HepG2 (cell line): Measurements from ENCODE around the gene ACADVL. TPM values are rescaled to one million over a fixed set of nuclear protein-coding genes. Genes with fewer than 3 reads are reported as not detected.
A peak's percentile ranks its signal among the peaks of the same experiment; 100 is the strongest.

Experiments
- ATM ChIP-seq: fragments of 450-650 bp; IDR thresholded peaks from 2 replicates; pipeline ENCODE4 v1.7.1; 2017; ENCODE audit warnings: mild to moderate bottlenecking, borderline replicate concordance
- CBX5 ChIP-seq: sonication (generic); formaldehyde crosslinking; IDR thresholded peaks from 2 replicates; pipeline ENCODE4 v1.4.0; 2020; ENCODE audit warnings: missing genetic modification reagents, borderline replicate concordance
- DNMT1 ChIP-seq: sonication (generic); formaldehyde crosslinking; IDR thresholded peaks from 2 replicates; pipeline ENCODE4 v1.5.1; 2020; ENCODE audit warnings: mild to moderate bottlenecking, missing genetic modification reagents
- DPF2 ChIP-seq: sonication (generic); formaldehyde crosslinking; IDR thresholded peaks from 2 replicates; pipeline ENCODE4 v1.4.0; 2020; ENCODE audit warnings: mild to moderate bottlenecking, low read depth, missing genetic modification reagents, borderline replicate concordance
- ERF ChIP-seq: IDR thresholded peaks from 2 replicates; pipeline ENCODE4 v1.6.1; 2018; ENCODE audit warnings: missing biosample characterization, missing genetic modification reagents
- GLI4 ChIP-seq: sonication (generic); formaldehyde crosslinking; IDR thresholded peaks from 2 replicates; pipeline ENCODE4 v1.5.1; 2020; ENCODE audit warnings: missing genetic modification reagents, mild to moderate bottlenecking, moderate library complexity, borderline replicate concordance
- KMT2B ChIP-seq: IDR thresholded peaks from 2 replicates; pipeline ENCODE4 v1.6.1; 2016; ENCODE audit warnings: missing genetic modification reagents, missing compliant biosample characterization
- MEIS1 ChIP-seq: sonication (generic); formaldehyde crosslinking; IDR thresholded peaks from 2 replicates; pipeline ENCODE4 v1.9.0; 2021; ENCODE audit warnings: mild to moderate bottlenecking, missing genetic modification reagents, moderate library complexity, borderline replicate concordance
- MIER3 ChIP-seq: IDR thresholded peaks from 2 replicates; pipeline ENCODE4 v1.6.1; 2016; ENCODE audit warnings: missing compliant biosample characterization, borderline replicate concordance
- MXD3 ChIP-seq: IDR thresholded peaks from 2 replicates; pipeline ENCODE4 v1.6.1; 2016; ENCODE audit warnings: mild to moderate bottlenecking, missing biosample characterization, missing genetic modification reagents
- NAIF1 ChIP-seq: sonication (generic); formaldehyde crosslinking; IDR thresholded peaks from 2 replicates; pipeline ENCODE4 v1.5.0; 2020; ENCODE audit warnings: mild to moderate bottlenecking, missing genetic modification reagents, borderline replicate concordance
- PCBP1 ChIP-seq: fragments of 200-400 bp; formaldehyde crosslinking; IDR thresholded peaks from 2 replicates; pipeline ENCODE4 v1.6.1; 2017; ENCODE audit warnings: mild to moderate bottlenecking, low read depth, low read length, borderline replicate concordance
- POGZ ChIP-seq: sonication (generic); formaldehyde crosslinking; IDR thresholded peaks from 2 replicates; pipeline ENCODE4 v1.4.0; 2020; ENCODE audit warnings: mild to moderate bottlenecking, missing genetic modification reagents
- RFX3 ChIP-seq: IDR thresholded peaks from 2 replicates; pipeline ENCODE4 v1.6.1; 2016; ENCODE audit warnings: missing biosample characterization, missing genetic modification reagents
- SMAD3 ChIP-seq: sonication (generic); formaldehyde crosslinking; IDR thresholded peaks from 2 replicates; pipeline ENCODE4 v1.4.0; 2020; ENCODE audit warnings: missing genetic modification reagents
- SPEN ChIP-seq: sonication (generic); formaldehyde crosslinking; IDR thresholded peaks from 2 replicates; pipeline ENCODE4 v1.5.1; 2020; ENCODE audit warnings: low read depth, mild to moderate bottlenecking, missing genetic modification reagents
- ZBTB10 ChIP-seq: sonication (generic); formaldehyde crosslinking; IDR thresholded peaks from 2 replicates; pipeline ENCODE4 v1.4.0; 2020; ENCODE audit warnings: missing genetic modification reagents, borderline replicate concordance
- ZBTB44 ChIP-seq: sonication (generic); formaldehyde crosslinking; IDR thresholded peaks from 2 replicates; pipeline ENCODE4 v1.4.0; 2020; ENCODE audit warnings: missing genetic modification reagents
- ZNF234 ChIP-seq: sonication (generic); formaldehyde crosslinking; conservative IDR thresholded peaks from 2 replicates; pipeline ENCODE4 v1.5.1; 2020; ENCODE audit warnings: mild to moderate bottlenecking, missing genetic modification reagents
- ZNF292 ChIP-seq: sonication (generic); formaldehyde crosslinking; IDR thresholded peaks from 2 replicates; pipeline ENCODE4 v1.8.1; 2022; ENCODE audit warnings: mild to moderate bottlenecking, low read depth, missing genetic modification reagents, borderline replicate concordance
- ZNF674 ChIP-seq: sonication (generic); formaldehyde crosslinking; IDR thresholded peaks from 2 replicates; pipeline ENCODE4 v1.5.0; 2020; ENCODE audit warnings: low read depth, mild to moderate bottlenecking, missing genetic modification reagents
- ZSCAN9 ChIP-seq: IDR thresholded peaks from 2 replicates; pipeline ENCODE4 v1.6.1; 2016; ENCODE audit warnings: borderline replicate concordance
- polyA plus RNA-seq, 8 experiments: library from polyadenylated mRNA; depleted of rRNA in 3 of 8; stranded (reverse) in 7 of 8; unstranded in 1 of 8; fragments of >200 nt; fragmentation: Illumina TruSeq in 4 of 8; extraction: Trizol in 4 of 8; gene quantifications; 2 replicates each; pipeline versions ENCODE4 v1.2.1 to v1.2.3, GENCODE V29; 2011 to 2016; ENCODE audit warnings: low read depth in 4 of 8, missing spikeins in 1 of 8, mixed read lengths in 1 of 8; ENCODE audit not compliant: insufficient read depth in 1 of 8
- total RNA-seq, 5 experiments: library from RNA; depleted of rRNA; stranded (reverse); fragments of >200 nt; fragmentation: Illumina TruSeq; extraction: Trizol; gene quantifications; 2 replicates each; pipeline ENCODE4 v1.2.3, GENCODE V29; 2016; ENCODE audit warnings: low read depth in 1 of 5
- TF ChIP-seq, protein P1 (sequence below): sonication (generic); formaldehyde crosslinking; IDR thresholded peaks from 2 replicates; pipeline ENCODE4 v1.4.0; 2020; ENCODE audit warnings: mild to moderate bottlenecking, low read depth, missing genetic modification reagents

Gene ACADVL
- total and polyA plus RNA-seq, 2 of the 13 experiments (the other 11 are each of a cell fraction or from before 2014, with no cell fraction given) = 219 to 412 TPM

GRCh38 chr17:7252176-7253043 is 32.7 kb downstream of the ACADVL start, which contains the start of gene ELP5 (continued):
- TF ChIP-seq ZBTB44 (peak; percentile 40; the same call in 1 of the 2 replicates), ERF (CRISPR knock-in tag) (no peak; the same call in 1 of the 2 replicates), ZNF292 (CRISPR knock-in tag) (no peak; the same call in 1 of the 2 replicates), KMT2B (peak; percentile 73; the same call in 1 of the 2 replicates), ZBTB10 (CRISPR knock-in tag) (no peak; the same call in 1 of the 2 replicates), GLI4 (0 out of 2 replicates have a peak, but pooled peaks have one; percentile 3), DNMT1 (no peak), MXD3 (peak; percentile 48), ZSCAN9 (CRISPR knock-in tag) (no peak), MIER3 (CRISPR knock-in tag) (peak; percentile 42; the same call in 1 of the 2 replicates), ZNF674 (no peak), PCBP1 (peak; percentile 80; the same call in 1 of the 2 replicates), SMAD3 (no peak), ATM (no peak), CBX5 (peak; percentile 82; the same call in 1 of the 2 replicates), NAIF1 (CRISPR knock-in tag) (peak; percentile 96), POGZ (CRISPR knock-in tag) (peak; percentile 85), DPF2 (CRISPR knock-in tag) (peak; percentile 38; the same call in 1 of the 2 replicates), MEIS1 (CRISPR knock-in tag) (0 out of 2 replicates have a peak, but pooled peaks have one; percentile 38), RFX3 (CRISPR knock-in tag) (no peak), ZNF234 (peak; percentile 84; the same call in 1 of the 2 replicates), SPEN (CRISPR knock-in tag) (peak; percentile 91)
- TF ChIP-seq, protein P1, sequence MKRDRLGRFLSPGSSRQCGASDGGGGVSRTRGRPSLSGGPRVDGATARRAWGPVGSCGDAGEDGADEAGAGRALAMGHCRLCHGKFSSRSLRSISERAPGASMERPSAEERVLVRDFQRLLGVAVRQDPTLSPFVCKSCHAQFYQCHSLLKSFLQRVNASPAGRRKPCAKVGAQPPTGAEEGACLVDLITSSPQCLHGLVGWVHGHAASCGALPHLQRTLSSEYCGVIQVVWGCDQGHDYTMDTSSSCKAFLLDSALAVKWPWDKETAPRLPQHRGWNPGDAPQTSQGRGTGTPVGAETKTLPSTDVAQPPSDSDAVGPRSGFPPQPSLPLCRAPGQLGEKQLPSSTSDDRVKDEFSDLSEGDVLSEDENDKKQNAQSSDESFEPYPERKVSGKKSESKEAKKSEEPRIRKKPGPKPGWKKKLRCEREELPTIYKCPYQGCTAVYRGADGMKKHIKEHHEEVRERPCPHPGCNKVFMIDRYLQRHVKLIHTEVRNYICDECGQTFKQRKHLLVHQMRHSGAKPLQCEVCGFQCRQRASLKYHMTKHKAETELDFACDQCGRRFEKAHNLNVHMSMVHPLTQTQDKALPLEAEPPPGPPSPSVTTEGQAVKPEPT (CRISPR knock-in tag) = no peak
